HCT116 (cell line): ENCODE data around the gene CDX1. TPM values are rescaled to one million over a fixed set of nuclear protein-coding genes. Genes with fewer than 3 reads are reported as not detected.

Source experiments
- ATAC-seq: fragments of 200-7000 bp; cut with Tn5 transposase; 2 replicates; pipeline ENCODE4 v1.9.1; 2020; ENCODE audit warnings: mild to moderate bottlenecking, moderate library complexity
- BruUV-seq: library from RNA; stranded (reverse); fragments of 400-500 nt; replicated peaks from 2 replicates; lab custom pipeline; 2021; lab: Mats Ljungman, UMichigan
- CTCF ChIA-PET: fragments of 300-600 bp; sonication (Branson Sonifier 250); formaldehyde crosslinking; loops from one replicate; lab custom pipeline; 2021; ENCODE audit warnings: antibody characterized with exemption; lab: Charles Lee
- POLR2A ChIA-PET: fragments of 300-600, 350-600 bp; sonication (Branson Sonifier 250); formaldehyde crosslinking; loops from one replicate; lab custom pipeline; 2021; ENCODE audit warnings: antibody characterized with exemption; lab: Charles Lee
- RAD21 ChIA-PET, 2 experiments: fragments of 300-600 bp; sonication (Branson Sonifier 250); formaldehyde crosslinking; loops; one replicate each; lab custom pipeline; 2023; ENCODE audit warnings: low total read pairs in 2 of 2; ENCODE audit not compliant: uncharacterized antibody in 2 of 2, unreplicated experiment in 2 of 2, low non-redundant PET in 1 of 2; lab: Charles Lee
- DNase-seq: peaks from one replicate; pipeline ENCODE4 v3.0.0-alpha.2; 2010; ENCODE audit warnings: low read depth, low spot score
- H2AFZ ChIP-seq: fragments of 200-600 bp; shearing (Covaris generic), sonication (generic); 2 replicates; pipeline ENCODE4 v1.6.1; 2017; ENCODE audit warnings: low read depth, mixed run types, mixed read lengths, antibody characterized with exemption, low read length; ENCODE audit not compliant: poor library complexity, severe bottlenecking
- H3K27ac ChIP-seq: 2 replicates; pipeline ENCODE4 v1.5.1; 2012; ENCODE audit warnings: low read depth, low read length
- H3K27me3 ChIP-seq: fragments of 200-600 bp; sonication (generic); 2 replicates; pipeline ENCODE4 v1.6.1; 2016; ENCODE audit warnings: mixed run types, low read length, mixed read lengths; ENCODE audit not compliant: insufficient read depth
- H3K36me3 ChIP-seq, 2 experiments: fragments of 200-500 bp in 1 of 2; fragments of 200-600 bp in 1 of 2; sonication (Bioruptor generic) in 1 of 2; sonication (generic) in 1 of 2; 2 replicates each; pipeline versions ENCODE4 v1.5.1 to v1.6.1; 2014 to 2016; ENCODE audit warnings: low read length in 2 of 2, inconsistent platforms in 1 of 2, mixed read lengths in 1 of 2, mixed run types in 1 of 2; ENCODE audit not compliant: insufficient read depth in 2 of 2, control insufficient read depth in 1 of 2
- H3K4me1 ChIP-seq, 2 experiments: fragments of 200-600 bp in 1 of 2; sonication (generic) in 1 of 2; 2 replicates each; pipeline versions ENCODE4 v1.5.1 to v1.6.1; 2012 to 2017; ENCODE audit warnings: low read length in 2 of 2, inconsistent platforms in 1 of 2, mild to moderate bottlenecking in 1 of 2, mixed read lengths in 1 of 2, mixed run types in 1 of 2, moderate library complexity in 1 of 2; ENCODE audit not compliant: insufficient read depth in 2 of 2, control insufficient read depth in 1 of 2
- H3K4me2 ChIP-seq: fragments of 200-600 bp; sonication (generic); 2 replicates; pipeline ENCODE4 v1.6.1; 2017; ENCODE audit warnings: mixed run types, low read length, mixed read lengths
- H3K4me3 ChIP-seq, 2 experiments: fragments of 200-600 bp in 1 of 2; sonication (generic) in 1 of 2; replicated peaks in 1 of 2; 2 replicates each; pipeline ENCODE4 v1.5.1; 2011 to 2016; ENCODE audit warnings: low read length in 2 of 2, control low read depth in 1 of 2, low read depth in 1 of 2, mild to moderate bottlenecking in 1 of 2, mixed read lengths in 1 of 2, mixed run types in 1 of 2
- H3K79me2 ChIP-seq: fragments of 200-600 bp; sonication (generic); 2 replicates; pipeline ENCODE4 v1.6.1; 2017; ENCODE audit warnings: mild to moderate bottlenecking, mixed run types, low read length, moderate library complexity, mixed read lengths; ENCODE audit not compliant: insufficient read depth
- H3K9ac ChIP-seq: fragments of 200-600 bp; sonication (generic); 2 replicates; pipeline ENCODE4 v1.6.1; 2016; ENCODE audit warnings: low read length, mixed read lengths
- H3K9me2 ChIP-seq: fragments of 200-600 bp; sonication (generic), shearing (Covaris generic); 2 replicates; pipeline ENCODE4 v1.6.1; 2017; ENCODE audit warnings: mixed run types, mild to moderate bottlenecking, moderate library complexity; ENCODE audit not compliant: insufficient read depth
- H3K9me3 ChIP-seq, 2 experiments: fragments of 200-500 bp in 1 of 2; fragments of 200-600 bp in 1 of 2; sonication (Bioruptor generic) in 1 of 2; sonication (generic) in 1 of 2; 2 replicates each; pipeline ENCODE4 v1.6.1; 2014 to 2017; ENCODE audit warnings: low read length in 2 of 2, mixed read lengths in 2 of 2, inconsistent platforms in 1 of 2, low read depth in 1 of 2, mild to moderate bottlenecking in 1 of 2, mixed run types in 1 of 2, moderate library complexity in 1 of 2; ENCODE audit not compliant: control insufficient read depth in 1 of 2, insufficient read depth in 1 of 2
- H4K20me1 ChIP-seq: fragments of 200-600 bp; sonication (generic), shearing (Covaris generic); 2 replicates; pipeline ENCODE4 v1.6.1; 2017; ENCODE audit warnings: mixed run types, mild to moderate bottlenecking, moderate library complexity; ENCODE audit not compliant: insufficient read depth
- CEBPB ChIP-seq: IDR thresholded peaks from 2 replicates; pipeline ENCODE4 v1.6.1; 2012; ENCODE audit warnings: low read depth
- CTCF ChIP-seq, 3 experiments: fragments of 200-600 bp in 1 of 3; sonication (generic) in 1 of 3; IDR thresholded peaks in 2 of 3; conservative IDR thresholded peaks in 1 of 3; 2 replicates each; pipeline ENCODE4 v1.5.1; 2012 to 2017; ENCODE audit warnings: low read depth in 2 of 3, low read length in 2 of 3, antibody characterized with exemption in 1 of 3, borderline replicate concordance in 1 of 3, control low read depth in 1 of 3, mild to moderate bottlenecking in 1 of 3, mixed read lengths in 1 of 3, mixed run types in 1 of 3, moderate library complexity in 1 of 3; ENCODE audit not compliant: insufficient read depth in 1 of 3
- ELF1 ChIP-seq: IDR thresholded peaks from 2 replicates; pipeline ENCODE4 v1.6.1; 2012; ENCODE audit warnings: low read depth, borderline replicate concordance
- EZH2 ChIP-seq: fragments of 200-600 bp; sonication (generic); IDR thresholded peaks from 2 replicates; pipeline ENCODE4 v1.6.1; 2017; ENCODE audit warnings: antibody characterized with exemption, mixed run types
- EZH2phosphoT487 ChIP-seq: fragments of 200-600 bp; IDR thresholded peaks from 2 replicates; pipeline ENCODE4 v1.6.1; 2018; ENCODE audit warnings: antibody characterized with exemption, borderline replicate concordance
- POLR2A ChIP-seq: IDR thresholded peaks from 2 replicates; pipeline ENCODE4 v1.7.0; 2011; ENCODE audit warnings: borderline replicate concordance; ENCODE audit not compliant: insufficient read depth, insufficient read length; ENCODE audit errors: extremely low read depth
- POLR2AphosphoS5 ChIP-seq: IDR thresholded peaks from 2 replicates; pipeline ENCODE4 v1.6.1; 2011; ENCODE audit warnings: mild to moderate bottlenecking, low read depth, low read length, moderate library complexity
- RAD21 ChIP-seq: IDR thresholded peaks from 2 replicates; pipeline ENCODE4 v1.6.1; 2012; ENCODE audit warnings: low read depth, mild to moderate bottlenecking
- SP1 ChIP-seq: IDR thresholded peaks from 2 replicates; pipeline ENCODE4 v1.6.1; 2012; ENCODE audit warnings: low read depth
- TCF7L2 ChIP-seq: IDR thresholded peaks from 2 replicates; pipeline ENCODE4 v1.7.0; 2011; ENCODE audit warnings: borderline replicate concordance, inconsistent platforms; ENCODE audit not compliant: insufficient read depth, insufficient read length; ENCODE audit errors: extremely low read depth
- YY1 ChIP-seq: IDR thresholded peaks from 2 replicates; pipeline ENCODE4 v1.6.1; 2011; ENCODE audit warnings: low read length, low read depth, moderate library complexity, mild to moderate bottlenecking; ENCODE audit not compliant: insufficient replicate concordance; ENCODE audit errors: extremely low read depth
- ZBTB33 ChIP-seq: IDR thresholded peaks from 2 replicates; pipeline ENCODE4 v1.6.1; 2011; ENCODE audit warnings: mild to moderate bottlenecking, low read length, moderate library complexity; ENCODE audit not compliant: insufficient replicate concordance; ENCODE audit errors: extremely low read depth
- intact Hi-C: fragments of 100-400 bp; cut with micrococcal nuclease; formaldehyde crosslinking; loops from 2 replicates; pipeline ENCODE4 v1.10.0; 2022
- total RNA-seq: library from RNA; stranded (reverse); gene quantifications from one replicate; pipeline ENCODE4 v1.2.1, GENCODE V29; 2021; ENCODE audit not compliant: unreplicated experiment
- TF ChIP-seq, protein P1 (sequence below): IDR thresholded peaks from 2 replicates; pipeline ENCODE4 v1.6.1; 2012

Gene CDX1
- total RNA-seq, 1 experiment from 2014 or later, result not detected

- H3K9ac ChIP-seq, result no peak overlapping the region
- H3K9me3 ChIP-seq, result no peaks in the 10 kb centered on the region
- no peak overlapping the region for H3K4me2 ChIP-seq
- no peak overlapping the region for H2AFZ ChIP-seq
- RAD21 ChIA-PET, result no interaction called here
- CTCF ChIA-PET, result no interaction called here
- H3K9me2 ChIP-seq, result no peaks in the 10 kb centered on the region
- peaks cover 0 to 21% of the 10 kb centered on the region in 2 experiments; a peak in 2 of 4 replicates for H3K4me1 ChIP-seq
- POLR2A ChIA-PET, result no interaction called here
- DNase-seq (no peak), ATAC-seq (no peak)
- H3K27me3 ChIP-seq, result no peaks in the 10 kb centered on the region
- no peaks in the 10 kb centered on the region for H3K36me3 ChIP-seq
- H3K4me3 ChIP-seq, result no peak overlapping the region
- no peak overlapping the region for H3K27ac ChIP-seq
- BruUV-seq, result no TSS peak
- H4K20me1 ChIP-seq, result no peaks in the 10 kb centered on the region
- TF ChIP-seq POLR2A (no peak), ZBTB33 (no peak), SP1 (no peak), CTCF (IDR thresholded peaks at IDR 0.05 in 2 of 3, conservative IDR thresholded peaks at IDR 0.05 in 1 of 3; ENCODE audit: borderline replicate concordance in 1 of 3, insufficient read depth in 1 of 3, low read depth in 2 of 3, low read length in 2 of 3) (no peak), CEBPB (no peak), EZH2 (no peak), RAD21 (no peak), POLR2AphosphoS5 (no peak), EZH2phosphoT487 (no peak), TCF7L2 (no peak), YY1 (no peak), ELF1 (no peak)
- TF ChIP-seq, protein P1, sequence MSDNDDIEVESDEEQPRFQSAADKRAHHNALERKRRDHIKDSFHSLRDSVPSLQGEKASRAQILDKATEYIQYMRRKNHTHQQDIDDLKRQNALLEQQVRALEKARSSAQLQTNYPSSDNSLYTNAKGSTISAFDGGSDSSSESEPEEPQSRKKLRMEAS, result no peak
- TF ChIP-seq, all 23 proteins: peak for 0
- intact Hi-C loops, result no loop called here
- H3K79me2 ChIP-seq, result no peaks in the 10 kb centered on the region
These were observed 25.7 kb upstream of the CDX1 start for GRCh38 chr5:150140830-150141229.
